Left forelimb (tissue), 1 donor: ENCODE results near the gene PCNX2.
"Not testable (repeated sequence)": the region's sequence is repeated elsewhere in the genome, so short reads cannot be mapped to it uniquely, and the experiment has no call there.

Experiments used
- DNase-seq: peaks from one replicate; pipeline ENCODE4 v3.0.0-alpha.2; 2018; ENCODE audit warnings: low spot score

Gene PCNX2

GRCh38 chr1:233102341-233102740 is 193.2 kb downstream of the PCNX2 start:
- no peak for DNase-seq

- no peak for DNase-seq
Measured at GRCh38 chr1:233097959-233098580, 197.5 kb downstream of the PCNX2 start.

- no peak for DNase-seq
Measured at GRCh38 chr1:233097546-233097945, 198.0 kb downstream of the PCNX2 start.

- no peak for DNase-seq
Measured at GRCh38 chr1:233094691-233095090, 200.8 kb downstream of the PCNX2 start.

GRCh38 chr1:233094269-233094668 is 201.3 kb downstream of the PCNX2 start:
- DNase-seq: no peak

- no peak for DNase-seq
Measured at GRCh38 chr1:233090746-233091494, 204.6 kb downstream of the PCNX2 start.

- DNase-seq: no peak
Measured at GRCh38 chr1:233089251-233089650, 206.3 kb downstream of the PCNX2 start.

GRCh38 chr1:233088613-233089012 is 206.9 kb downstream of the PCNX2 start:
- DNase-seq: no peak

- DNase-seq: no peak
Measured at GRCh38 chr1:233086961-233087881, 208.3 kb downstream of the PCNX2 start.

GRCh38 chr1:233085566-233085965 is 210.0 kb downstream of the PCNX2 start:
- no peak for DNase-seq

- DNase-seq: no peak
Measured at GRCh38 chr1:233082778-233083550, 212.6 kb downstream of the PCNX2 start.

GRCh38 chr1:233081735-233082134 is 213.8 kb downstream of the PCNX2 start:
- no peak for DNase-seq

- not testable (repeated sequence) for DNase-seq
Measured at GRCh38 chr1:233080827-233081226, 214.7 kb downstream of the PCNX2 start.

GRCh38 chr1:233080286-233080685 is 215.2 kb downstream of the PCNX2 start:
- no peak for DNase-seq

GRCh38 chr1:233079574-233079973 is 216.0 kb downstream of the PCNX2 start:
- DNase-seq: no peak

- DNase-seq: no peak
Measured at GRCh38 chr1:233078396-233078795, 217.1 kb downstream of the PCNX2 start.

GRCh38 chr1:233075915-233076295 is 219.6 kb downstream of the PCNX2 start:
- no peak for DNase-seq

- no peak for DNase-seq
Measured at GRCh38 chr1:233066087-233066486, 229.4 kb downstream of the PCNX2 start.

- DNase-seq: no peak
Measured at GRCh38 chr1:233065685-233066084, 229.8 kb downstream of the PCNX2 start.

GRCh38 chr1:233064988-233065387 is 230.5 kb downstream of the PCNX2 start:
- no peak for DNase-seq

GRCh38 chr1:233063462-233063861 is 232.1 kb downstream of the PCNX2 start:
- no peak for DNase-seq

- no peak for DNase-seq
Measured at GRCh38 chr1:233061265-233061664, 234.3 kb downstream of the PCNX2 start.
